Measurements from ENCODE around the gene NDFIP2. TPM values are rescaled to one million over a fixed set of nuclear protein-coding genes. Genes with fewer than 3 reads are reported as not detected.

The NDFIP2 gene
- total RNA-seq, 1 experiment from 2014 or later = 49.6 TPM

DNA sequence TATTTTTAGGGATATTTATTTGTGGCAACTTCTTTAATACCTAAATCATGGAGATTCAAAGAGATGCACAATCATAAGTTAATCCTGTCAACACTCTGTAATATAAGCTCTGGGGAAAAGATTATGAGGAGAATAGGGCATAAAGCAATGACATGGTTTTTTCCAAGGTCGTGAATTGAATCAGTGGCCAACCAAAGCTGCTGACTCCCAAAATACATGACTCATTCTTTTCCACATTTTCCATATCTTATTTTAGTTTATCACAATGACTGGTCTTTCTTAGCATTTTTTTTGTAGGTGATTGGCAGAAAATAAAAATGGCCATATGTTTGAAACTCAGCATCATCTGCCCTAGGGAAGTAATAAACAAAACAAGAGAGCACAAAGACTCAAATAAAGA lies 46.4 kb upstream of the NDFIP2 start:
- TF ChIP-seq, protein P1, sequence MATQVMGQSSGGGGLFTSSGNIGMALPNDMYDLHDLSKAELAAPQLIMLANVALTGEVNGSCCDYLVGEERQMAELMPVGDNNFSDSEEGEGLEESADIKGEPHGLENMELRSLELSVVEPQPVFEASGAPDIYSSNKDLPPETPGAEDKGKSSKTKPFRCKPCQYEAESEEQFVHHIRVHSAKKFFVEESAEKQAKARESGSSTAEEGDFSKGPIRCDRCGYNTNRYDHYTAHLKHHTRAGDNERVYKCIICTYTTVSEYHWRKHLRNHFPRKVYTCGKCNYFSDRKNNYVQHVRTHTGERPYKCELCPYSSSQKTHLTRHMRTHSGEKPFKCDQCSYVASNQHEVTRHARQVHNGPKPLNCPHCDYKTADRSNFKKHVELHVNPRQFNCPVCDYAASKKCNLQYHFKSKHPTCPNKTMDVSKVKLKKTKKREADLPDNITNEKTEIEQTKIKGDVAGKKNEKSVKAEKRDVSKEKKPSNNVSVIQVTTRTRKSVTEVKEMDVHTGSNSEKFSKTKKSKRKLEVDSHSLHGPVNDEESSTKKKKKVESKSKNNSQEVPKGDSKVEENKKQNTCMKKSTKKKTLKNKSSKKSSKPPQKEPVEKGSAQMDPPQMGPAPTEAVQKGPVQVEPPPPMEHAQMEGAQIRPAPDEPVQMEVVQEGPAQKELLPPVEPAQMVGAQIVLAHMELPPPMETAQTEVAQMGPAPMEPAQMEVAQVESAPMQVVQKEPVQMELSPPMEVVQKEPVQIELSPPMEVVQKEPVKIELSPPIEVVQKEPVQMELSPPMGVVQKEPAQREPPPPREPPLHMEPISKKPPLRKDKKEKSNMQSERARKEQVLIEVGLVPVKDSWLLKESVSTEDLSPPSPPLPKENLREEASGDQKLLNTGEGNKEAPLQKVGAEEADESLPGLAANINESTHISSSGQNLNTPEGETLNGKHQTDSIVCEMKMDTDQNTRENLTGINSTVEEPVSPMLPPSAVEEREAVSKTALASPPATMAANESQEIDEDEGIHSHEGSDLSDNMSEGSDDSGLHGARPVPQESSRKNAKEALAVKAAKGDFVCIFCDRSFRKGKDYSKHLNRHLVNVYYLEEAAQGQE (IDR thresholded peaks at IDR 0.05; ENCODE audit: low read depth) = no peak
- TF ChIP-seq SRF (IDR thresholded peaks at IDR 0.05; ENCODE audit: low read depth) (no peak), YY1 (IDR thresholded peaks at IDR 0.05; ENCODE audit: extremely low read depth, insufficient replicate concordance, low read depth, low read length) (no peak), ZFX (IDR thresholded peaks at IDR 0.05) (no peak)
- Histone ChIP-seq H3K27ac (ENCODE audit: low read depth, low read length) (no peak overlapping the region), H3K9me2 (ENCODE audit: insufficient read depth) (no peaks in the 10 kb centered on the region), H3K4me2 (ENCODE audit: low read length) (no peak overlapping the region), H2AFZ (ENCODE audit: low read depth, low read length, poor library complexity, severe bottlenecking) (no peak overlapping the region), H3K4me1 (ENCODE audit: control insufficient read depth in 1 of 2, insufficient read depth in 2 of 2, low read length in 2 of 2) (no peaks in the 10 kb centered on the region), H3K4me3 (replicated peaks in 1 of 2; ENCODE audit: low read depth in 1 of 2, low read length in 2 of 2) (no peak overlapping the region), H3K9me3 (ENCODE audit: control insufficient read depth in 1 of 2, insufficient read depth in 1 of 2, low read depth in 1 of 2, low read length in 2 of 2) (no peaks in the 10 kb centered on the region), H3K79me2 (ENCODE audit: insufficient read depth, low read length) (no peaks in the 10 kb centered on the region), H4K20me1 (ENCODE audit: insufficient read depth) (no peaks in the 10 kb centered on the region), H3K36me3 (ENCODE audit: control insufficient read depth in 1 of 2, insufficient read depth in 2 of 2, low read length in 2 of 2) (no peaks in the 10 kb centered on the region), H3K27me3 (ENCODE audit: insufficient read depth, low read length) (no peaks in the 10 kb centered on the region), H3K9ac (ENCODE audit: low read length) (no peak overlapping the region)
- BruUV-seq (replicated peaks) = no TSS peak
- ChIA-PET POLR2A (no interaction called here), CTCF (no interaction called here), RAD21 (ENCODE audit: low non-redundant PET in 1 of 2, low total read pairs in 2 of 2, uncharacterized antibody in 2 of 2, unreplicated experiment in 2 of 2) (no interaction called here)
- ATAC-seq (no peak), DNase-seq (ENCODE audit: low read depth, low spot score) (no peak)
- intact Hi-C loops (cut with micrococcal nuclease) = no loop called here

DNA sequence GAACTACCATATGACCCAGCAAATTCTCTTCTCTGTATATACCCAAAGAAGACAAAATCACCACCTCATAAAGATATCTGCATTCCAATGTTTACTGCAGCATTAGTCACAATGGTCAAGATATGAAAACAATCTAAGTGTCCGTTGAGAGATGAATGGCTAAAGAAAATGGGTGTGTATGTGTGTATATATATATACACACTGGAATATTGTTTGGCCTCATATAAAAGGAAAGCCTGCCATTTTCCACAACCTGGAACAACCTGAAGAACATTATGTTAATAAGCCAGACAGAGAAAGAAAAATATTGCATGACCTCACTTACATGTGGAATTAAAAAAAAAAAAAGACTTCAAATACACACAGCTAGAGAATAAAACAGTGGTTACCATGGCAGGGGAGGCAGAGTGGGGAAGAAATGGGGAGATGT lies 45.4 kb upstream of the NDFIP2 start:
- ATAC-seq = no peak; the same call in 1 of the 2 replicates
- no peak overlapping the region for H2AFZ ChIP-seq (ENCODE audit: low read depth, low read length, poor library complexity, severe bottlenecking)

More for the DNA sequence above, 45.4 kb upstream of the NDFIP2 start:
- H3K36me3 ChIP-seq (ENCODE audit: control insufficient read depth in 1 of 2, insufficient read depth in 2 of 2, low read length in 2 of 2) = no peaks in the 10 kb centered on the region
- intact Hi-C loops (cut with micrococcal nuclease) = no loop called here
- RAD21 ChIA-PET (ENCODE audit: low non-redundant PET in 1 of 2, low total read pairs in 2 of 2, uncharacterized antibody in 2 of 2, unreplicated experiment in 2 of 2) = no interaction called here
- H3K27me3 ChIP-seq (ENCODE audit: insufficient read depth, low read length) = no peaks in the 10 kb centered on the region
- CTCF ChIA-PET = interaction anchor here (1.0 kb wide), 1 partner anchor 11 kb away, joined by 4 read pairs; no protein-coding TSS in a partner anchor
- no TSS peak for BruUV-seq (replicated peaks)
- TF ChIP-seq ZFX (IDR thresholded peaks at IDR 0.05) (no peak), POLR2A (IDR thresholded peaks at IDR 0.05; ENCODE audit: borderline replicate concordance, extremely low read depth, insufficient read depth, insufficient read length) (no peak), TCF7L2 (IDR thresholded peaks at IDR 0.05; ENCODE audit: borderline replicate concordance, extremely low read depth, insufficient read depth, insufficient read length) (no peak), YY1 (IDR thresholded peaks at IDR 0.05; ENCODE audit: extremely low read depth, insufficient replicate concordance, low read depth, low read length) (no peak), RAD21 (IDR thresholded peaks at IDR 0.05; ENCODE audit: low read depth) (no peak), EZH2 (IDR thresholded peaks at IDR 0.05) (no peak), ELF1 (IDR thresholded peaks at IDR 0.05; ENCODE audit: borderline replicate concordance, low read depth) (no peak), CBX3 (IDR thresholded peaks at IDR 0.05; ENCODE audit: low read depth) (no peak), EGR1 (IDR thresholded peaks at IDR 0.05; ENCODE audit: low read depth) (no peak), JUND (IDR thresholded peaks at IDR 0.05) (no peak), SP1 (IDR thresholded peaks at IDR 0.05; ENCODE audit: low read depth) (no peak), SRF (IDR thresholded peaks at IDR 0.05; ENCODE audit: low read depth) (no peak)
- TF ChIP-seq, protein P1 (IDR thresholded peaks at IDR 0.05; ENCODE audit: low read depth) = no peak
- H4K20me1 ChIP-seq (ENCODE audit: insufficient read depth) = no peaks in the 10 kb centered on the region
- no peaks in the 10 kb centered on the region for H3K9me2 ChIP-seq (ENCODE audit: insufficient read depth)
- H3K79me2 ChIP-seq (ENCODE audit: insufficient read depth, low read length) = no peaks in the 10 kb centered on the region
- POLR2A ChIA-PET = no interaction called here
- no peak for DNase-seq (ENCODE audit: low read depth, low spot score)
- H3K9ac ChIP-seq (ENCODE audit: low read length) = no peak overlapping the region
- no peak overlapping the region for H3K4me3 ChIP-seq (replicated peaks in 1 of 2; ENCODE audit: low read depth in 1 of 2, low read length in 2 of 2)
- H3K27ac ChIP-seq (ENCODE audit: low read depth, low read length) = no peak overlapping the region
- no peaks in the 10 kb centered on the region for H3K9me3 ChIP-seq (ENCODE audit: control insufficient read depth in 1 of 2, insufficient read depth in 1 of 2, low read depth in 1 of 2, low read length in 2 of 2)
- H3K4me1 ChIP-seq (ENCODE audit: control insufficient read depth in 1 of 2, insufficient read depth in 2 of 2, low read length in 2 of 2) = no peaks in the 10 kb centered on the region
- no peak overlapping the region for H3K4me2 ChIP-seq (ENCODE audit: low read length)

Measured in HCT116 (cell line).